HL-60 (cell line): ENCODE measurements around the gene BARD1.

Source experiments
- DNase-seq, 2 experiments: peaks; one replicate each; pipeline ENCODE4 v3.0.0-alpha.2; 2010 to 2020; ENCODE audit warnings: low read depth in 1 of 2, low spot score in 1 of 2
- H3K27ac ChIP-seq: fragments of 250-450 bp; sonication (Bioruptor Pico); replicated peaks from 2 replicates; pipeline ENCODE4 v1.5.1; 2020; ENCODE audit warnings: mild to moderate bottlenecking, moderate library complexity
- H3K27me3 ChIP-seq: fragments of 250-450 bp; sonication (Bioruptor Pico); 2 replicates; pipeline ENCODE4 v1.5.1; 2021; ENCODE audit warnings: mild to moderate bottlenecking, moderate library complexity; ENCODE audit not compliant: insufficient read depth, poor library complexity, severe bottlenecking
- H3K4me3 ChIP-seq: replicated peaks from 2 replicates; pipeline ENCODE4 v1.5.1; 2011; ENCODE audit warnings: mild to moderate bottlenecking, control low read depth, low read length; ENCODE audit not compliant: insufficient read depth
- GABPA ChIP-seq: IDR thresholded peaks from 2 replicates; pipeline ENCODE4 v1.6.1; 2012; ENCODE audit warnings: low read depth
- POLR2AphosphoS5 ChIP-seq: IDR thresholded peaks from 2 replicates; pipeline ENCODE4 v1.6.1; 2012; ENCODE audit warnings: low read depth
- SPI1 ChIP-seq: IDR thresholded peaks from 2 replicates; pipeline ENCODE4 v1.6.1; 2012; ENCODE audit warnings: low read depth, mild to moderate bottlenecking, borderline replicate concordance
- TF ChIP-seq, protein P1 (sequence below): IDR thresholded peaks from one replicate; pipeline ENCODE4 v1.5.1; 2011; ENCODE audit warnings: low read length, control low read depth, inconsistent platforms; ENCODE audit not compliant: insufficient read depth
- TF ChIP-seq, protein P2 (sequence below): IDR thresholded peaks from 2 replicates; pipeline ENCODE4 v1.6.1; 2012; ENCODE audit warnings: low read depth; ENCODE audit not compliant: insufficient replicate concordance

The BARD1 gene

DNA sequence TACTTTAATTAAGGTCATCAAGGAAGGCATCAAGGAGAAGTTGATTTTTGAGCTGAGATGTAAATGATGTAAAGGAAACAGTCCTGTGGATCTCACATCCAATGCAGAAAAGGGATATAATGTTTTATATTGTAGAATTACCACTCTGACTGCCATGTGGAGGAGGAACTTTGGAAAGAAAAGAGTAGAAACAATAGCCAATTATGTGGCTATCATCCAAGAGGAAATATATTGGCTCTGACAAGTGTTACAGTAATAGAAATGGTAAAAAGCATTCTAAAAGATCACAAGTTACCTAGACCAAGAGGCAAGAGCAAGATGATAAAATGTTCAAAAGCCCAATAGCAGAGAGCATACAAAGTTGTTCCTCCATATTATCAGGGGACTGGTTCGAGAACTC lies 26.8 kb downstream of the BARD1 start:
- DNase-seq, result no peak
- no peak for TF ChIP-seq SPI1
- TF ChIP-seq, protein P1, sequence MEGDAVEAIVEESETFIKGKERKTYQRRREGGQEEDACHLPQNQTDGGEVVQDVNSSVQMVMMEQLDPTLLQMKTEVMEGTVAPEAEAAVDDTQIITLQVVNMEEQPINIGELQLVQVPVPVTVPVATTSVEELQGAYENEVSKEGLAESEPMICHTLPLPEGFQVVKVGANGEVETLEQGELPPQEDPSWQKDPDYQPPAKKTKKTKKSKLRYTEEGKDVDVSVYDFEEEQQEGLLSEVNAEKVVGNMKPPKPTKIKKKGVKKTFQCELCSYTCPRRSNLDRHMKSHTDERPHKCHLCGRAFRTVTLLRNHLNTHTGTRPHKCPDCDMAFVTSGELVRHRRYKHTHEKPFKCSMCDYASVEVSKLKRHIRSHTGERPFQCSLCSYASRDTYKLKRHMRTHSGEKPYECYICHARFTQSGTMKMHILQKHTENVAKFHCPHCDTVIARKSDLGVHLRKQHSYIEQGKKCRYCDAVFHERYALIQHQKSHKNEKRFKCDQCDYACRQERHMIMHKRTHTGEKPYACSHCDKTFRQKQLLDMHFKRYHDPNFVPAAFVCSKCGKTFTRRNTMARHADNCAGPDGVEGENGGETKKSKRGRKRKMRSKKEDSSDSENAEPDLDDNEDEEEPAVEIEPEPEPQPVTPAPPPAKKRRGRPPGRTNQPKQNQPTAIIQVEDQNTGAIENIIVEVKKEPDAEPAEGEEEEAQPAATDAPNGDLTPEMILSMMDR, result no peak
- TF ChIP-seq, protein P2, sequence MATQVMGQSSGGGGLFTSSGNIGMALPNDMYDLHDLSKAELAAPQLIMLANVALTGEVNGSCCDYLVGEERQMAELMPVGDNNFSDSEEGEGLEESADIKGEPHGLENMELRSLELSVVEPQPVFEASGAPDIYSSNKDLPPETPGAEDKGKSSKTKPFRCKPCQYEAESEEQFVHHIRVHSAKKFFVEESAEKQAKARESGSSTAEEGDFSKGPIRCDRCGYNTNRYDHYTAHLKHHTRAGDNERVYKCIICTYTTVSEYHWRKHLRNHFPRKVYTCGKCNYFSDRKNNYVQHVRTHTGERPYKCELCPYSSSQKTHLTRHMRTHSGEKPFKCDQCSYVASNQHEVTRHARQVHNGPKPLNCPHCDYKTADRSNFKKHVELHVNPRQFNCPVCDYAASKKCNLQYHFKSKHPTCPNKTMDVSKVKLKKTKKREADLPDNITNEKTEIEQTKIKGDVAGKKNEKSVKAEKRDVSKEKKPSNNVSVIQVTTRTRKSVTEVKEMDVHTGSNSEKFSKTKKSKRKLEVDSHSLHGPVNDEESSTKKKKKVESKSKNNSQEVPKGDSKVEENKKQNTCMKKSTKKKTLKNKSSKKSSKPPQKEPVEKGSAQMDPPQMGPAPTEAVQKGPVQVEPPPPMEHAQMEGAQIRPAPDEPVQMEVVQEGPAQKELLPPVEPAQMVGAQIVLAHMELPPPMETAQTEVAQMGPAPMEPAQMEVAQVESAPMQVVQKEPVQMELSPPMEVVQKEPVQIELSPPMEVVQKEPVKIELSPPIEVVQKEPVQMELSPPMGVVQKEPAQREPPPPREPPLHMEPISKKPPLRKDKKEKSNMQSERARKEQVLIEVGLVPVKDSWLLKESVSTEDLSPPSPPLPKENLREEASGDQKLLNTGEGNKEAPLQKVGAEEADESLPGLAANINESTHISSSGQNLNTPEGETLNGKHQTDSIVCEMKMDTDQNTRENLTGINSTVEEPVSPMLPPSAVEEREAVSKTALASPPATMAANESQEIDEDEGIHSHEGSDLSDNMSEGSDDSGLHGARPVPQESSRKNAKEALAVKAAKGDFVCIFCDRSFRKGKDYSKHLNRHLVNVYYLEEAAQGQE, result no peak
- no peak for TF ChIP-seq GABPA
- TF ChIP-seq POLR2AphosphoS5, result no peak
- Histone ChIP-seq H3K27ac (no peak overlapping the region), H3K4me3 (no peak overlapping the region), H3K27me3 (no peaks in the 10 kb centered on the region)

DNA sequence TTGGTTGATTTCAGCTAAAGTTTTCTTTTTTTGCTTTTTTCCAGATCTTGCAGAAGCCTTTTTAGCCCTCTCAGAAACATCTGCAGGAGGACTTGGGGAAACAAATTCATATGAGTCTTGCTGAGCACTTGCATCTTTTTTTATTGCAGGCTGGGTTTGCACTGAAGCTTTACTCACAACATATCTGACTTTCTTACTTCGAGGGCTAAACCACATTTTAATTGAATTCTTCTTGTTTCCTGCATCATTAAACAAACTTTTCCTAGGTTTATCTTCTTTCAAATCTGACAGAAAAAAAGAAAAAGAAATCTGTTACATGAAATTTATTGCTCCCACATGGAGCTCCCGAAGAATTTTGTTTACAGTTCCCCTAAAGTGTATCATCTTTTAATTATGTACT lies 28.3 kb downstream of the BARD1 start:
- TF ChIP-seq, protein P1, result no peak
- TF ChIP-seq SPI1 (no peak), POLR2AphosphoS5 (no peak)
- H3K27me3 ChIP-seq, result no peaks in the 10 kb centered on the region
- no peak overlapping the region for H3K4me3 ChIP-seq
- DNase-seq, result no peak
- H3K27ac ChIP-seq, result no peak overlapping the region

DNA sequence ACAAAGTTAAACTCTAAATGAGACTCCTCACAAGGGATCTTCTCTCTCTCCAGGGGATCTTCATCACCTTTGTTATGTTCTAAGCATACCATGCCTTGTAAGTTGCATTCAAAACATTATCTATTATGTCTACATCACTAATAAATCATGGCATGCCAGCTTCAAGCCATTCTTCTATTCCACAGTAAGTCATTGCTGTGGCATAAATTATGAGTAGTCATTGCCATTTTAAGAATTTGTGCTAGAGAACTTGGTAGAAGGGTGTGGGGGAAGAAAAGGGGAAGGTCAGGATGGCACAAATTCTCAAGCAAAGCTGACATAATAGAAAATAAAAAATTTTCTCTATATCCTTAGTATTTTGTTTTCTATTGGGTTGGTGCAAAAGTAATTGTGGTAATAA lies 33.5 kb downstream of the BARD1 start:
- no peak for DNase-seq
- TF ChIP-seq, protein P2, result no peak
- TF ChIP-seq GABPA (no peak), POLR2AphosphoS5 (no peak), SPI1 (no peak)
- TF ChIP-seq, protein P1, result no peak
- Histone ChIP-seq H3K27me3 (no peaks in the 10 kb centered on the region), H3K4me3 (no peak overlapping the region), H3K27ac (no peak overlapping the region)

DNA sequence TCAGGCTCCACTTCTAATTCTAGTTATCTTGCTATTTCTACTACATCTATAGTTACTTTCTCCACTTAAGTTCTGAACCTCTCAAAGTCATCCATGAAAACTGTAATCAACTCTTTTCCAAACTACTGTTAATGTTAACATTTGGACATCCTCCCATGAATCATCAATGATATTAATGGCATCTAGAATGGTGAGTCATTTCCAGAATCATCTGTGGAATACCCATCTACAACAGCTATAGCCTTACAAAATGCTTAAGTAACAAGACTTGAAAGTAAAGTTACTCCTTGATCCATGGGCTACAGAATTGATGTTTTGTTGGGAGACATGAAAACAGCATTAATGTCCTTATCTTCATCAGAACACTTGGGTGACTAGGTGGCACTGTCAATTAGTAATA lies 35.4 kb downstream of the BARD1 start:
- H3K4me3 ChIP-seq, result no peak overlapping the region
- no peaks in the 10 kb centered on the region for H3K27me3 ChIP-seq
- no peak overlapping the region for H3K27ac ChIP-seq
- TF ChIP-seq POLR2AphosphoS5 (no peak), GABPA (no peak), SPI1 (no peak)
- TF ChIP-seq, protein P1, result no peak
- TF ChIP-seq, protein P2, result no peak
- no peak for DNase-seq
